Common myeloid progenitor, CD34-positive (primary cell): ENCODE results near the gene MDM2.

ENCODE experiments used
- CTCF ChIA-PET: fragments of 350-600 bp; sonication (Branson Sonifier 250); formaldehyde crosslinking; loops from one replicate; lab custom pipeline; 2021; ENCODE audit warnings: antibody characterized with exemption; lab: Charles Lee
- POLR2A ChIA-PET: fragments of 350-600 bp; sonication (Branson Sonifier 250); formaldehyde crosslinking; loops from one replicate; lab custom pipeline; 2021; ENCODE audit warnings: antibody characterized with exemption; lab: Charles Lee
- DNase-seq, 3 donors: peaks; one replicate each; pipeline versions ENCODE4 v3.0.0 to v3.0.0-alpha.2; 2013
- H3K27ac ChIP-seq, 2 experiments: 1 replicate in 1 of 2; 2 replicates in 1 of 2; pipeline ENCODE4 v1.7.0; 2013; ENCODE audit warnings: inconsistent platforms in 2 of 2, low read length in 2 of 2, mild to moderate bottlenecking in 2 of 2, low read depth in 1 of 2, moderate library complexity in 1 of 2; ENCODE audit not compliant: severe bottlenecking in 2 of 2, insufficient read depth in 1 of 2, poor library complexity in 1 of 2
- H3K27me3 ChIP-seq, 5 experiments: replicated peaks in 2 of 5; 1 replicate in 3 of 5; 2 replicates in 2 of 5; pipeline versions ENCODE4 v1.6.1 to v1.7.0; 2013; ENCODE audit warnings: low read length in 4 of 5, mild to moderate bottlenecking in 2 of 5, moderate library complexity in 2 of 5, inconsistent platforms in 1 of 5; ENCODE audit not compliant: insufficient read depth in 5 of 5, control insufficient read depth in 4 of 5
- H3K36me3 ChIP-seq, 4 experiments: 1 replicate in 2 of 4; 2 replicates in 2 of 4; pipeline versions ENCODE4 v1.6.1 to v1.7.0; 2013; ENCODE audit warnings: low read length in 3 of 4, control low read depth in 1 of 4, mild to moderate bottlenecking in 1 of 4; ENCODE audit not compliant: control insufficient read depth in 4 of 4, insufficient read depth in 4 of 4
- H3K4me1 ChIP-seq, 4 experiments: 1 replicate in 3 of 4; 2 replicates in 1 of 4; pipeline versions ENCODE4 v1.6.1 to v1.7.1; 2013; ENCODE audit warnings: low read length in 3 of 4, mild to moderate bottlenecking in 3 of 4, control low read depth in 1 of 4, inconsistent platforms in 1 of 4, moderate library complexity in 1 of 4; ENCODE audit not compliant: control insufficient read depth in 4 of 4, insufficient read depth in 4 of 4; ENCODE audit errors: control extremely low read depth in 1 of 4
- H3K4me3 ChIP-seq, 7 experiments: 1 replicate in 4 of 7; 2 replicates in 3 of 7; pipeline versions ENCODE4 v1.5.1 to v1.7.0; 2013; ENCODE audit warnings: mild to moderate bottlenecking in 7 of 7, low read length in 6 of 7, moderate library complexity in 6 of 7, inconsistent platforms in 2 of 7, low read depth in 2 of 7, control low read depth in 1 of 7; ENCODE audit not compliant: insufficient read depth in 4 of 7, control insufficient read depth in 1 of 7; ENCODE audit errors: extremely low read depth in 1 of 7
- H3K9me3 ChIP-seq, 5 experiments: 1 replicate in 4 of 5; 2 replicates in 1 of 5; pipeline versions ENCODE4 v1.6.1 to v1.7.1; 2013; ENCODE audit warnings: low read length in 4 of 5, mild to moderate bottlenecking in 2 of 5, inconsistent platforms in 1 of 5, low read depth in 1 of 5, moderate library complexity in 1 of 5; ENCODE audit not compliant: control insufficient read depth in 4 of 5, insufficient read depth in 2 of 5; ENCODE audit errors: control extremely low read depth in 1 of 5
- WGBS: methylation state at CpG from one replicate; pipeline ENCODE4 v1.1.5; 2013; ENCODE audit not compliant: insufficient coverage; 5-methylcytosine and 5-hydroxymethylcytosine counted together

MDM2 gene

DNA sequence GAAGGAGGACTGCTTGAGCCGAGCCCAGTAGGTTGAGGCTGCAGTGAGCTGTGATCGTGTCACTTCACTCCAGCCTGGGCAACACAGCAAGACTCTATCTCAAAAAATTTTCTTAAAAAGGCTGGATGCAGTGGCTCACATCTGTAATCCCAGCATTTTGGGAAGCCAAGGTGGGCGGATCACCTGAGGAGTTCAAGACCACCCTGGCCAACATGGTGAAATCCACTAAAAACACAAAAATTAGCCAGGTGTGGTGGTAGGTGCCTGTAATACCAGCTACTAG is 17.1 kb upstream of the MDM2 start:
- ChIA-PET CTCF (no interaction called here), POLR2A (no interaction called here)
- no peaks in the 10 kb centered on the region for H3K27me3 ChIP-seq
- H3K36me3 ChIP-seq: no peaks in the 10 kb centered on the region
- 63% methylated on average over 3 of the region's 3 CpGs for WGBS
- no peak overlapping the region for H3K4me3 ChIP-seq
- H3K4me1 ChIP-seq: peaks cover 5 to 9% (median 7%) of the 10 kb centered on the region in 4 experiments
- H3K27ac ChIP-seq: no peak overlapping the region
- no peak for DNase-seq
- no peaks in the 10 kb centered on the region for H3K9me3 ChIP-seq

DNA sequence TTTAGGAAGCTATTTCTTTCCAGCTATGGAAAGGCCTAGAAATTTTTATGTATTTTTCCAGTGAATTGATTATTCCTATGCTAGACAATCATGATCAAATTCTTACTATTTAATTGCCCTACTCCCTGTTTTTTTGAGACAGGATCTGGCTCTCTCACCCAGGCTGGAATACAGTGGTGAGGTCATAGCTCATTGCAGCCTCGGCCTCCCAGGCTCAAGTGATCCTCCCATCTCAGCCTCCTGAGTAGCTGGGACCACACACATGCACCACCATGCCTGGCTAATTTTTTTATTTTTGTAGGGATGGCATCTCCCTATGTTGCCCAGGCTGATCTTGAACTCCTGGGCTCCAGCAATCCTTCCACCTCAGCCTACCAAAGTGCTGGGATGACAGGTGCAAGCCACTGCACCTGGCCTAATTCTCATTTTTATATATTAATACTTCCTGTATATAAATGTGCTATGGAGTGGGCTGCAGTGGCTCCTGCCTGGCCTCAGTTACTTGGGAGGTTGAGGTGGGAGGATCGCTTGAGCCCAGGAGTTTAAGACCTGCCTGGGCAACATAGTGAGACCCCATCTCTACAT is 16.0 kb upstream of the MDM2 start:
- Histone ChIP-seq H3K27me3 (no peaks in the 10 kb centered on the region), H3K27ac (no peak overlapping the region), H3K36me3 (no peaks in the 10 kb centered on the region), H3K4me1 (peaks cover 5 to 9% (median 6%) of the 10 kb centered on the region in 4 experiments), H3K4me3 (no peak overlapping the region), H3K9me3 (no peaks in the 10 kb centered on the region)
- POLR2A ChIA-PET: no interaction called here
- DNase-seq: no peak
- CTCF ChIA-PET: interaction anchor here (0.5 kb wide), 1 partner anchor 28 kb away, joined by 4 read pairs; no protein-coding TSS in a partner anchor
- WGBS: 89% methylated on average over 1 of the region's 2 CpGs

DNA sequence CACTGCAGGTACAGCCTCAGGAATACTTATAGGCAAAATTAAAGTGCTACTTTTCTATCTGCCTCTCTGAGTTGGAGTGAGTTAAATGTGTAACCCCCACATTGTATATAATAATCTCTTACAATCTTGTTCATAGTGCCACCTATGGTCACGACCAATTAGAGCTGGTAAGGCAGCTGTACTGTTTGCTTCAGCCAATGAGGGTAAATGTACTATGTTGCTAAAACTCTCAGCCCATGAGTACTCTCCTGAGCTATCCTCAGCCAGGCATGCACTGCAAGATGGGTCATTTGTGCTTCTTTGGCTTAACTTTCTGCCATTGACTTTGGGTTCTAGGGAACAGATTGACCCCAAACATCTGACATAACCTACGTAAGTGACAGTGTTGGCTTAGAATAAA is 15.0 kb upstream of the MDM2 start:
- Histone ChIP-seq H3K9me3 (no peaks in the 10 kb centered on the region), H3K4me1 (no peaks in the 10 kb centered on the region), H3K36me3 (no peaks in the 10 kb centered on the region), H3K4me3 (no peak overlapping the region), H3K27ac (no peak overlapping the region), H3K27me3 (no peaks in the 10 kb centered on the region)
- CTCF ChIA-PET: interaction anchor here (1.3 to 2.8 kb wide), 2 partner anchors 14 to 71 kb away, joined by 3 to 7 read pairs; partner anchors contain the start of gene MDM2
- DNase-seq: peak; percentile 51 to 73 (median 72)
- POLR2A ChIA-PET: no interaction called here
- WGBS: 67% methylated on average over 1 of the region's 2 CpGs

DNA sequence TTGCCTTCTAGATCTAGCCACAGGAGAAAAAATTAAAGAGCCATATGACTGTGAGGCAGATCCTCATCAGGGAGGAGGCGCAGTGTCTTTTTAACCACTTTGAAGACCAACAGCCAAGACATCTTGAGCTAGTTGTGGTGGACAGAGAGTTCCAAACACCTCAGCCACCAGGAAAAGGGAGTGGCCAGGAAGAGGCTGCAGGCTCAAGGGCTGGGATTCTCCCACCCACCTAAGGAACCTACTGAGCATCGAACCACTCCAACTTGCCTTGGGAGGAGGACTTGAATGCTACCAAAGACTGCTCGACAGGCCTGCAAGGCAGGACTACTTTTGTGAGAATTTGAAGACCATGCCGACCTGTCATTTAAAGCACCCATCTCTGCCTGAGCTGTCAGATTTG is 14.5 kb upstream of the MDM2 start:
- no peaks in the 10 kb centered on the region for H3K27me3 ChIP-seq
- H3K36me3 ChIP-seq: no peaks in the 10 kb centered on the region
- DNase-seq: no peak
- ChIA-PET CTCF (interaction anchor here (1.3 to 2.8 kb wide), 2 partner anchors 14 to 71 kb away, joined by 3 to 7 read pairs; partner anchors contain the start of gene MDM2), POLR2A (interaction anchor here (0.8 kb wide), 1 partner anchor 58 kb away, joined by 4 read pairs; no protein-coding TSS in a partner anchor)
- no peaks in the 10 kb centered on the region for H3K4me1 ChIP-seq
- H3K27ac ChIP-seq: no peak overlapping the region
- H3K4me3 ChIP-seq: no peak overlapping the region
- 92% methylated on average over 2 of the region's 4 CpGs for WGBS
- H3K9me3 ChIP-seq: no peaks in the 10 kb centered on the region

DNA sequence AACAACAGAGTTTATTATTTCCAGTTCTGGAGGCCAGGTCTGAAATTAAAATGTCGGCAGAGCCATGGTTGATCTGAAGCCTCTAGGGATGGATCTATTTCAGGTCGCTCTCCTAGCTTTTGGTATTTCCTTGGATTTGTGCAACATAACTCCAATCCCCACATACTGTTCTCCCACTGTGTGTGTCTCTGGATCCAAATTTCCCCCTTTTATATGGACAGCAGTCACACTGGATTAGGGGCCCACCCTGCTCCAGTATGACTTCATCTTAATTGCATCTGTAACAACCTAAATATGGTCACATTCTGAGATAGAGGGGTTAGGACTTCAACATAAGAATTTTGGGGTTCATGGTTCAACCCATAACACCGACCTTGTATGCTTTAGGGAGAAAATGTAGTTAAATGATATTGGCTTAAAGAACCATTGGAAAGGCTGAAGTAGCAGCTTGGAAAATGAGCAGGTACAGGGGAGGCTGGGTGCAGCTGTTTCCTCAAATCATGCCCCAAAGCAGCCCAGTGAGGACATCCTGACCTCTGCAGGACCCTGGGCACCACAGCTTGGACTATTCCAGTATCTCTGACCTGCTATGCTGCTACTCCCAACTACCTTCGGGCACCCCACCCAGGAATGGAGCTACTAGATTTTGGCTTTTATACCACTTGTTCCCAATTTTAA is 13.9 kb upstream of the MDM2 start:
- 100% methylated on average over 2 of the region's 4 CpGs for WGBS
- Histone ChIP-seq H3K9me3 (no peaks in the 10 kb centered on the region), H3K27me3 (no peaks in the 10 kb centered on the region), H3K36me3 (no peaks in the 10 kb centered on the region), H3K4me1 (no peaks in the 10 kb centered on the region), H3K27ac (no peak overlapping the region), H3K4me3 (no peak overlapping the region)
- ChIA-PET CTCF (interaction anchor here (2.8 kb wide), 1 partner anchor 13 kb away, joined by 7 read pairs; the partner anchor contains the start of gene MDM2), POLR2A (interaction anchor here (0.8 kb wide), 1 partner anchor 59 kb away, joined by 4 read pairs; no protein-coding TSS in a partner anchor)
- DNase-seq: no peak

DNA sequence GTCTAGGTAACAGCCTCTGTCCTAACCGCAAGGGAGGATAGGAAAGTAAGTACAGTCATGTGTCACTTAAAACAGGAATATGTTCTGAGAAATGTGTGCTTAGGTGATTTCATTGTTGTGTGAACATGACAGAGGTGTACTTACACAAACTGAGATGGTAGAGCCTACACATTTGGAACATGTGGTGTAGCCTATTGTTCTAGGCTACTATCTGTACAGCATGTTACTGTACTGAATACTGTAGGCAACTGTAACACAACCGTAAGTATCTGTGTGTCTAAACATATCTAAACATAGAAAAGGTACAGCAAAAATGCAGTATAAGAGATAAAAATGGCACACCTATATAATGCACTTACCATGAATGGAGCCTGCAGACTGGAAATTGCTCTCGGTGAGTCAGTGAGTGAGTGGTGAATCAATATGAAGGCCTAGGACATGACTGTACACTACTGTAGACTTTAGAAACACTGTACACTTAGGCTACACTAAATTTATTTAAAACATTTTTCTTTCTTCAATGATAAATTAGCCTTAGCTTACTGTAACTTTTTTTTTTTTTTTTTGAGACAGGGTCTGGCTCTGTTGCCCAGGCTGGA is 13.2 kb upstream of the MDM2 start:
- WGBS: 100% methylated on average over 1 of the region's 3 CpGs
- POLR2A ChIA-PET: no interaction called here
- Histone ChIP-seq H3K4me1 (no peaks in the 10 kb centered on the region), H3K27me3 (no peaks in the 10 kb centered on the region), H3K27ac (no peak overlapping the region), H3K4me3 (no peak overlapping the region), H3K9me3 (no peaks in the 10 kb centered on the region), H3K36me3 (no peaks in the 10 kb centered on the region)
- DNase-seq: no peak
- CTCF ChIA-PET: interaction anchor here (2.8 kb wide), 1 partner anchor 13 kb away, joined by 7 read pairs; the partner anchor contains the start of gene MDM2

DNA sequence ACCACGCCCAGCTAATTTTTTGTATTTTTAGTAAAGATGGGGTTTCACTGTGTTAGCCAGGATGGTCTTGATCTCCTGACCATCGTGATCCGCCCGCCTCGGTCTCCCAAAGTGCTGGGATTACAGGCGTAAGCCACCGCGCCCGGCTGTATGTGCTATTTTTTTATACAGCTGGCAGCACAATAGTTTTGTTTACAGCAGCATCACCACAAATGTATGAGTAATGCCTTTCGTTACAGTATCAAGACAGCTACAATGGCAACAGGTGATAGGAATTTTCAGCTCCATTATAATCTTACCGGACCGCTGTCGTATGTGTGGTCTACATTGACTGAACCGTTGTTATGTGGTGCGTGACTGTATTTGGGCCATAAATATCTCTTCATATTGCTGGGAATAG is 11.6 kb upstream of the MDM2 start:
- CTCF ChIA-PET: no interaction called here

More for the DNA sequence above, 11.6 kb upstream of the MDM2 start:
- 98% methylated on average over 10 of the region's 15 CpGs for WGBS
- Histone ChIP-seq H3K4me3 (no peak overlapping the region), H3K9me3 (no peaks in the 10 kb centered on the region), H3K27me3 (no peaks in the 10 kb centered on the region), H3K27ac (no peak overlapping the region), H3K36me3 (no peaks in the 10 kb centered on the region), H3K4me1 (no peaks in the 10 kb centered on the region)
- no peak for DNase-seq
- POLR2A ChIA-PET: no interaction called here
